GM19238 (cell line): ENCODE results near the gene GGA3.
A peak's percentile ranks its signal among the peaks of the same experiment; 100 is the strongest.
"Not testable (repeated sequence)": the region's sequence is repeated elsewhere in the genome, so short reads cannot be mapped to it uniquely, and the experiment has no call there.

Experiments
- DNase-seq: peaks from one replicate; pipeline ENCODE4 v3.0.0; 2011; ENCODE audit warnings: low spot score; ENCODE audit not compliant: insufficient read length

The GGA3 gene

GRCh38 chr17:75261336-75262111 lies at the start of gene GGA3, which contains the start of gene MRPS7:
Gene GGA3 (minus strand): TSS chr17:75261606. CDS start chr17:75261587, 19 bp downstream.
Gene MRPS7 (plus strand): TSS chr17:75261879. CDS start chr17:75261901, 22 bp downstream.
- peak; percentile 92 for DNase-seq

GRCh38 chr17:75308732-75309629 lies 47.6 kb upstream of the GGA3 start:
- DNase-seq: no peak

GRCh38 chr17:75307957-75308731 lies 46.7 kb upstream of the GGA3 start:
- DNase-seq: no peak

- no peak for DNase-seq
Measured at GRCh38 chr17:75301502-75302206, 40.2 kb upstream of the GGA3 start.

GRCh38 chr17:75301049-75301448 lies 39.6 kb upstream of the GGA3 start:
- no peak for DNase-seq

GRCh38 chr17:75300280-75300679 lies 38.9 kb upstream of the GGA3 start:
- DNase-seq: no peak

GRCh38 chr17:75295201-75296158 lies 34.1 kb upstream of the GGA3 start:
- DNase-seq: no peak

- not testable (repeated sequence) for DNase-seq
Measured at GRCh38 chr17:75292810-75293448, 31.5 kb upstream of the GGA3 start.

- no peak for DNase-seq
Measured at GRCh38 chr17:75289832-75290337, 28.5 kb upstream of the GGA3 start.

- DNase-seq: peak; percentile 92
Measured at GRCh38 chr17:75289115-75289831, 27.9 kb upstream of the GGA3 start, which contains the start of gene SLC25A19. Gene SLC25A19 (minus strand): TSS chr17:75289433. CDS start chr17:75286764, 2,669 bp downstream.

GRCh38 chr17:75288770-75289114 lies 27.3 kb upstream of the GGA3 start:
- DNase-seq: no peak

GRCh38 chr17:75288359-75288758 lies 27.0 kb upstream of the GGA3 start:
- no peak for DNase-seq

- no peak for DNase-seq
Measured at GRCh38 chr17:75287221-75287620, 25.8 kb upstream of the GGA3 start.

- no peak for DNase-seq
Measured at GRCh38 chr17:75285123-75285522, 23.7 kb upstream of the GGA3 start.

GRCh38 chr17:75280189-75280588 lies 18.8 kb upstream of the GGA3 start:
- not testable (repeated sequence) for DNase-seq

GRCh38 chr17:75277664-75278071 lies 16.3 kb upstream of the GGA3 start:
- DNase-seq: no peak

- DNase-seq: no peak
Measured at GRCh38 chr17:75273977-75274708, 12.7 kb upstream of the GGA3 start.

GRCh38 chr17:75272848-75273184 lies 11.4 kb upstream of the GGA3 start:
- no peak for DNase-seq
